Erythroblast (primary cell): ENCODE data around the gene SYS1.

Source experiments
- GATA1 ChIP-seq: IDR thresholded peaks from 2 replicates; pipeline ENCODE4 v1.6.1; 2011; ENCODE audit warnings: low read depth, mild to moderate bottlenecking, control low read depth, low read length, moderate library complexity
- POLR2A ChIP-seq: IDR thresholded peaks from 2 replicates; pipeline ENCODE4 v1.6.1; 2011; ENCODE audit warnings: mild to moderate bottlenecking, low read length

- no peak for TF ChIP-seq POLR2A
- TF ChIP-seq GATA1: no peak
Measured at GRCh38 chr20:45399018-45399417, 36.1 kb downstream of the SYS1 start.
